PFSK-1 (cell line): ENCODE data around the gene NR3C1.

Experiments
- FOXP2 ChIP-seq: optimal IDR thresholded peaks from 2 replicates; pipeline ENCODE3; 2011; ENCODE audit warnings: borderline replicate concordance, control low read depth, inconsistent platforms; ENCODE audit not compliant: insufficient read depth; ENCODE audit errors: extremely low read length, extremely low read depth
- POLR2AphosphoS5 ChIP-seq: IDR thresholded peaks from 2 replicates; pipeline ENCODE4 v1.6.1; 2012; ENCODE audit warnings: low read depth, mild to moderate bottlenecking, control low read depth, low read length, moderate library complexity
- REST ChIP-seq, 2 experiments: IDR thresholded peaks; 2 replicates each; pipeline versions ENCODE4 v1.6.1 to v1.8.0; 2011 to 2012; ENCODE audit warnings: low read depth in 2 of 2, low read length in 2 of 2, control low read depth in 1 of 2, inconsistent platforms in 1 of 2, mild to moderate bottlenecking in 1 of 2, moderate library complexity in 1 of 2; ENCODE audit not compliant: insufficient read depth in 1 of 2
- SIN3A ChIP-seq: IDR thresholded peaks from 2 replicates; pipeline ENCODE4 v1.6.1; 2012; ENCODE audit warnings: mild to moderate bottlenecking, low read length, moderate library complexity, borderline replicate concordance; ENCODE audit not compliant: insufficient read depth
- TAF1 ChIP-seq: IDR thresholded peaks from 2 replicates; pipeline ENCODE4 v1.6.1; 2012; ENCODE audit warnings: low read length, control low read depth, borderline replicate concordance; ENCODE audit not compliant: insufficient read depth

NR3C1 gene

GRCh38 chr5:143302341-143303045, 101.0 kb downstream of the NR3C1 start:
- TF ChIP-seq REST (IDR thresholded peaks at IDR 0.05; ENCODE audit: insufficient read depth in 1 of 2, low read depth in 2 of 2, low read length in 2 of 2), result no peak
- TF ChIP-seq TAF1, result no peak
- no peak for TF ChIP-seq SIN3A
- no peak for TF ChIP-seq POLR2AphosphoS5
- no peak for TF ChIP-seq FOXP2

GRCh38 chr5:143297756-143298155, 105.7 kb downstream of the NR3C1 start:
- no peak for TF ChIP-seq FOXP2
- no peak for TF ChIP-seq POLR2AphosphoS5
- no peak for TF ChIP-seq SIN3A
- no peak for TF ChIP-seq TAF1
- TF ChIP-seq REST (IDR thresholded peaks at IDR 0.05; ENCODE audit: insufficient read depth in 1 of 2, low read depth in 2 of 2, low read length in 2 of 2), result no peak

- TF ChIP-seq SIN3A, result no peak
- no peak for TF ChIP-seq FOXP2
- no peak for TF ChIP-seq TAF1
- TF ChIP-seq POLR2AphosphoS5, result no peak
- TF ChIP-seq REST (IDR thresholded peaks at IDR 0.05; ENCODE audit: insufficient read depth in 1 of 2, low read depth in 2 of 2, low read length in 2 of 2), result no peak
Measured at GRCh38 chr5:143290125-143290524, 113.4 kb downstream of the NR3C1 start.

GRCh38 chr5:143284521-143284920, 119.0 kb downstream of the NR3C1 start:
- no peak for TF ChIP-seq TAF1
- TF ChIP-seq FOXP2, result no peak
- no peak for TF ChIP-seq POLR2AphosphoS5
- no peak for TF ChIP-seq SIN3A

GRCh38 chr5:143284002-143284401, 119.5 kb downstream of the NR3C1 start:
- TF ChIP-seq FOXP2 (no peak), SIN3A (no peak), POLR2AphosphoS5 (no peak), REST (IDR thresholded peaks at IDR 0.05; ENCODE audit: insufficient read depth in 1 of 2, low read depth in 2 of 2, low read length in 2 of 2) (no peak), TAF1 (no peak)
